OCI-LY1 (cell line): ENCODE measurements around the gene DPRX.

Experiments used
- CTCF ChIP-seq: fragments of 200-600 bp; sonication (generic), shearing (Covaris generic); IDR thresholded peaks from 2 replicates; pipeline ENCODE4 v1.5.1; 2017; ENCODE audit warnings: mild to moderate bottlenecking, antibody characterized with exemption, low read length, moderate library complexity, mixed read lengths
- EZH2 ChIP-seq: fragments of 200-600 bp; sonication (generic), shearing (Covaris generic); IDR thresholded peaks from 2 replicates; pipeline ENCODE4 v1.8.0; 2017; ENCODE audit warnings: borderline replicate concordance, mixed run types, mild to moderate bottlenecking, antibody characterized with exemption, low read length, moderate library complexity, mixed read lengths

- TF ChIP-seq CTCF (no peak), EZH2 (no peak)
Measured at GRCh38 chr19:53595510-53595867, 36.3 kb upstream of the DPRX start.
